Sigmoid colon (tissue), 4 donors: ENCODE data around the gene SELPLG.
"Not testable (repeated sequence)": the region's sequence is repeated elsewhere in the genome, so short reads cannot be mapped to it uniquely, and the experiment has no call there.

Experiments used
- EP300 ChIP-seq, 4 donors: sonication (generic); formaldehyde crosslinking; IDR thresholded peaks; one replicate each; pipeline ENCODE4 v1.6.1; 2017; ENCODE audit warnings: antibody characterized with exemption in 4 of 4
- POLR2A ChIP-seq, 2 donors: fragments of 450-650 bp; IDR thresholded peaks; one replicate each; pipeline ENCODE4 v1.6.1; 2016; ENCODE audit warnings: antibody characterized with exemption in 2 of 2, mild to moderate bottlenecking in 2 of 2, moderate library complexity in 2 of 2
- TF ChIP-seq, protein P1 (sequence below), 4 experiments: fragments of 450-650 bp in 3 of 4; fragments of 200-600 bp in 1 of 4; IDR thresholded peaks; one replicate each; pipeline ENCODE4 v1.5.1; 2016 to 2019; ENCODE audit warnings: antibody characterized with exemption in 4 of 4, mild to moderate bottlenecking in 3 of 4, moderate library complexity in 2 of 4

DNA sequence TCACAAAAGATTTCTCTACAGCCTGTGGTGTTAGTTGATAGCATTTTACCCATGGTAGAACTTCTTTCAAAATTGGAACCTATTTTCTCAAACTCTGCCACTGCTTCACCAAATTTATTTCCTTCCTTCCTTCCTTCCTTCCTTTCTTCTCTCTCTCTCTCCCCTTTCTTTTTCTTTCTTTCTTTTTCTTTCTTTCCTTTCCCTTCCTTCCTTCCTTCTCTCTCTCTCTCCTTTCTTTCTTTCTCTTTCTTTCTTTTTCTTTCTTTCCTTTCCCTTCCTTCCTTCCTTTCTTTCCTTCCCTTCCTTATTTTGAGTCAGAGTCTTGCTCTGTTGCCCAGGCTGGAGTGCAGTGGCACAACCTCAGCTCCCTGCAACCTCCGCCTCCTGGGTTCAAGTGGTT, 59.4 kb downstream of the SELPLG start:
- not testable (repeated sequence) for TF ChIP-seq POLR2A, EP300 (IDR thresholded peaks at IDR 0.05)
- TF ChIP-seq, protein P1, sequence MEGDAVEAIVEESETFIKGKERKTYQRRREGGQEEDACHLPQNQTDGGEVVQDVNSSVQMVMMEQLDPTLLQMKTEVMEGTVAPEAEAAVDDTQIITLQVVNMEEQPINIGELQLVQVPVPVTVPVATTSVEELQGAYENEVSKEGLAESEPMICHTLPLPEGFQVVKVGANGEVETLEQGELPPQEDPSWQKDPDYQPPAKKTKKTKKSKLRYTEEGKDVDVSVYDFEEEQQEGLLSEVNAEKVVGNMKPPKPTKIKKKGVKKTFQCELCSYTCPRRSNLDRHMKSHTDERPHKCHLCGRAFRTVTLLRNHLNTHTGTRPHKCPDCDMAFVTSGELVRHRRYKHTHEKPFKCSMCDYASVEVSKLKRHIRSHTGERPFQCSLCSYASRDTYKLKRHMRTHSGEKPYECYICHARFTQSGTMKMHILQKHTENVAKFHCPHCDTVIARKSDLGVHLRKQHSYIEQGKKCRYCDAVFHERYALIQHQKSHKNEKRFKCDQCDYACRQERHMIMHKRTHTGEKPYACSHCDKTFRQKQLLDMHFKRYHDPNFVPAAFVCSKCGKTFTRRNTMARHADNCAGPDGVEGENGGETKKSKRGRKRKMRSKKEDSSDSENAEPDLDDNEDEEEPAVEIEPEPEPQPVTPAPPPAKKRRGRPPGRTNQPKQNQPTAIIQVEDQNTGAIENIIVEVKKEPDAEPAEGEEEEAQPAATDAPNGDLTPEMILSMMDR (IDR thresholded peaks at IDR 0.05), result not testable (repeated sequence)
